ENCODE measurements around the gene DPY19L1.
"Not testable (repeated sequence)": the region's sequence is repeated elsewhere in the genome, so short reads cannot be mapped to it uniquely, and the experiment has no call there.

Gene DPY19L1

DNA sequence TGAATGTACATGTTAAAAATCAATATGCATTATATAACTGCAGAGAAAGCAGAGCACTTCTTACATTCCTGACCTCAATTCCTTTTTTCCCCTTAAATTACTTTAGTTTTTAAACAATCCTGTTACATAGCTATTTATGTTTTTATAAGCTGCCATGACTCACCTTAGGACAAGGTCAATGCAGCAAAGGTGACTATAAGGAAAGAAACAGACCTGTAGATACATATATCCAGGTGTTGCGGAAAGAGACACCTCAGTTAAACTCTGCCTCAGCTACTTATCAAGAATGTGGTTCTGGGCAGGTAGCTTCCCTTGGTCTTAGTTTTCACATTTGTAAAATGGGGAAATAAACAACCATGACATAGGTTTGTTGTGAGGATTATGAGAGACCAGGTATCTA is 105.5 kb downstream of the DPY19L1 start:
- TF ChIP-seq, protein P1, sequence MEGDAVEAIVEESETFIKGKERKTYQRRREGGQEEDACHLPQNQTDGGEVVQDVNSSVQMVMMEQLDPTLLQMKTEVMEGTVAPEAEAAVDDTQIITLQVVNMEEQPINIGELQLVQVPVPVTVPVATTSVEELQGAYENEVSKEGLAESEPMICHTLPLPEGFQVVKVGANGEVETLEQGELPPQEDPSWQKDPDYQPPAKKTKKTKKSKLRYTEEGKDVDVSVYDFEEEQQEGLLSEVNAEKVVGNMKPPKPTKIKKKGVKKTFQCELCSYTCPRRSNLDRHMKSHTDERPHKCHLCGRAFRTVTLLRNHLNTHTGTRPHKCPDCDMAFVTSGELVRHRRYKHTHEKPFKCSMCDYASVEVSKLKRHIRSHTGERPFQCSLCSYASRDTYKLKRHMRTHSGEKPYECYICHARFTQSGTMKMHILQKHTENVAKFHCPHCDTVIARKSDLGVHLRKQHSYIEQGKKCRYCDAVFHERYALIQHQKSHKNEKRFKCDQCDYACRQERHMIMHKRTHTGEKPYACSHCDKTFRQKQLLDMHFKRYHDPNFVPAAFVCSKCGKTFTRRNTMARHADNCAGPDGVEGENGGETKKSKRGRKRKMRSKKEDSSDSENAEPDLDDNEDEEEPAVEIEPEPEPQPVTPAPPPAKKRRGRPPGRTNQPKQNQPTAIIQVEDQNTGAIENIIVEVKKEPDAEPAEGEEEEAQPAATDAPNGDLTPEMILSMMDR (IDR thresholded peaks at IDR 0.05; ENCODE audit: control extremely low read depth, extremely low read depth, low read depth, missing control alignments) = no peak
- ChIA-PET CTCF (no interaction called here), POLR2A (no interaction called here)
- DNase-seq (ENCODE audit: extremely low spot score) = no peak

DNA sequence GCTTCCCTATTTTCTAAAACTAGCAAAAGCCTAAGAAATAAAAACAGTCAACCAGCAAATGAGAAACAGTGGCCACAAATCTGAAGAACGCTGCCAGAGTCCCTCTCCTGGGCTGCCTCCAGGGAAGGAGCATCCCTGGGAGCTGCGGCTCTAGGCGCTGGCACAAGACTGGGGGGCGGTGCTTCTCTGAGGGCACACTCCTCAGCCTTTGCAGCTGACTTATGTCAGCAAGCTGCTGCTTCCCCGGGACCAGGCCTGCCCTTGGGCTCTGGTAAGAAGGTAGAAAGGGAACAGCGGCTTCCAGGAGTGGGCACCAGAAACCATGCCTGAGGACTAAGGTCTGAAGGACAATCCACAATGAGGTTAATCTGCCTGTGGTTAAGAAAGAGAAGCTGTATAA is 107.5 kb downstream of the DPY19L1 start:
- CTCF ChIA-PET; DNase-seq (ENCODE audit: extremely low spot score); POLR2A ChIA-PET: not testable (repeated sequence)

- TF ChIP-seq, protein P1 (IDR thresholded peaks at IDR 0.05; ENCODE audit: control extremely low read depth, extremely low read depth, low read depth, missing control alignments) = no peak
- CTCF ChIA-PET = interaction anchor here (1.8 to 1.9 kb wide), 2 partner anchors 10 to 28 kb away, joined by 6 to 8 read pairs; no protein-coding TSS in a partner anchor
Observed at GRCh38 chr7:34928560-34928959, 108.7 kb downstream of the DPY19L1 start.

DNA sequence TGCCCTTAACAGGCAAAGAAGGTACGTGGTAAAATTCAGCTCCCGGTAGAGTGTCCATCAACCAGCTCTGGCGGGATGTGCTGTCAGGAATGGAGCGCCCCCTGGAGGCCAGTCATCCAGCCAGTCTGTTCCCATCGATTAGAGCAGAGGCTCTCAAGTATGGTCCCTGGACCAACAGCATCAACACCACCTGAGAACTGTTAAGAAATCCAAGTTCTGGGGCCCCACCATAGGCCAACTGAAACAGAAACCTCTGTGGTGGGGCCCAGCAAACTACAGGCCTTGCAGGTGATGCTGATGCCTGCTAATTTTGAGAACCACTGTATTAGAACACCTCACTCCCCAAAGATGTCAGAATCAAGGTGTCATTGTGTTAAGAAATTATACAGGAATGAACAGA is 109.2 kb downstream of the DPY19L1 start:
- TF ChIP-seq, protein P1 (IDR thresholded peaks at IDR 0.05; ENCODE audit: control extremely low read depth, extremely low read depth, low read depth, missing control alignments) = peak; percentile 43
- ChIA-PET CTCF (interaction anchor here (0.8 to 1.9 kb wide), 4 partner anchors 10 to 27 kb away, joined by 4 to 8 read pairs (median 5); no protein-coding TSS in a partner anchor), POLR2A (no interaction called here)
- no peak for DNase-seq (ENCODE audit: extremely low spot score)

More at GRCh38 chr7:34928560-34928959, 108.7 kb downstream of the DPY19L1 start:
- DNase-seq (ENCODE audit: extremely low spot score) = no peak
- POLR2A ChIA-PET = no interaction called here

DNA sequence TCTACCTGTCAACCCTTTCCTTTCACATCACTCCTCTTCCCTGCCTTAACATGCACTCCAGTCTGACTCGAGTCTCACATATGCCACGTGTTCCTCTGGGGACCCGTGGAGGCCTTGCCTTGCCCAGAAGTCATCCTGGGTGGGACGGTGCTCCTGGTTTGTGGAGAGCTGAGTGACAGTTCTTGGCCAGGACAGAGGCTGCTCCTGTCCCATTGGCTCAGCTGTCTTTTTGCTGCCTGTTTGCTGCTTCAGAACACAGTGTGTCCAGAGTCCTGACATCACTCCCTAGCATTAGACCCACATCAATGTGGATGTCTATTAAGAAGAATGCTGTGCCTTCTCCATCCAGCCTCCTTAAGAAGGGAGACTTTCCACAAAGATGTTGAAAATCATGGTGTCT is 116.8 kb downstream of the DPY19L1 start:
- POLR2A ChIA-PET; DNase-seq (ENCODE audit: extremely low spot score); CTCF ChIA-PET: not testable (repeated sequence)

DNA sequence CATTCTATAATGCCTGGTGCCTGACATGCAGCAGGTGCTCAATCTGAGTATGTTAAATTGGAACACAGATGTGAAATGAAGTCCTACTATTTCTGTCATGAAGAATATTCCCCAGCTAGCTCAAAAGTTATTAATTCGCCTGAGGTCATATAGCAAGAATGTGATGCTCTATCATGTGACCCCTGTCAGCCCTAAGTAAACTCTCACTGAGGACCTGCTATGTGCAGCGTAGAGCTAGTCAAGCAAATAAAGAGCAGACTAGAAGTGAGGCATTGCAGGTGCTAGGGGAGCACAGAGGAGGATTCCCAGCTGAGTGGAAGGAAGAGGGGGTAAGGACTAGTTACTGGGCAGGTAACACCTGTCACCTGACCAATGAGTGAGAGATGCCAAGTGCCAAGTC is 118.2 kb downstream of the DPY19L1 start:
- DNase-seq (ENCODE audit: extremely low spot score); POLR2A ChIA-PET: not testable (repeated sequence)
- CTCF ChIA-PET = interaction anchor here (2.2 kb wide), 1 partner anchor 9 kb away, joined by 8 read pairs; no protein-coding TSS in a partner anchor

- DNase-seq (ENCODE audit: extremely low spot score) = not testable (repeated sequence)
- CTCF ChIA-PET = interaction anchor here (2.2 kb wide), 1 partner anchor 10 kb away, joined by 8 read pairs; no protein-coding TSS in a partner anchor
Observed at GRCh38 chr7:34918198-34918861, 119.0 kb downstream of the DPY19L1 start.

GRCh38 chr7:34917515-34917914 is 119.8 kb downstream of the DPY19L1 start:
- DNase-seq (ENCODE audit: extremely low spot score); POLR2A ChIA-PET: not testable (repeated sequence)
- CTCF ChIA-PET = interaction anchor here (2.2 kb wide), 1 partner anchor 10 kb away, joined by 8 read pairs; no protein-coding TSS in a partner anchor

More at GRCh38 chr7:34918198-34918861, 119.0 kb downstream of the DPY19L1 start:
- POLR2A ChIA-PET = not testable (repeated sequence)

GRCh38 chr7:34916267-34916666 is 121.0 kb downstream of the DPY19L1 start:
- DNase-seq (ENCODE audit: extremely low spot score) = no peak
- POLR2A ChIA-PET = no interaction called here
- TF ChIP-seq, protein P1 (IDR thresholded peaks at IDR 0.05; ENCODE audit: control extremely low read depth, extremely low read depth, low read depth, missing control alignments) = no peak
- CTCF ChIA-PET = no interaction called here

All from GM10248 (cell line).